GM20431 (cell line): ENCODE data around the gene CDC42EP5.

Experiments used
- in situ Hi-C: fragments of 300-500 bp; cut with MseI, MboI; formaldehyde crosslinking; loops from one replicate; pipeline ENCODE4 v1.15.0; 2020; ENCODE audit warnings: low sequenced_read_pairs; ENCODE audit not compliant: unreplicated experiment

Gene CDC42EP5

GRCh38 chr19:54463531-54464043, 9.5 kb downstream of the CDC42EP5 start, which contains the start of gene LENG9:
Gene LENG9, minus strand, starts transcription at chr19:54463778. Its CDS starts 252 bp downstream, at chr19:54463526.
- in situ Hi-C loops: no loop called here

- in situ Hi-C loops: no loop called here
Observed at GRCh38 chr19:54462655-54463530, 10.2 kb downstream of the CDC42EP5 start.

GRCh38 chr19:54462047-54462654, 10.9 kb downstream of the CDC42EP5 start:
- in situ Hi-C loops: no loop called here

- in situ Hi-C loops: no loop called here
Observed at GRCh38 chr19:54461613-54462012, 11.5 kb downstream of the CDC42EP5 start.

- in situ Hi-C loops: no loop called here
Observed at GRCh38 chr19:54461210-54461609, 11.9 kb downstream of the CDC42EP5 start.

- in situ Hi-C loops: no loop called here
Observed at GRCh38 chr19:54460230-54461005, 12.7 kb downstream of the CDC42EP5 start.

- in situ Hi-C loops: no loop called here
Observed at GRCh38 chr19:54459282-54460229, 13.5 kb downstream of the CDC42EP5 start.

- in situ Hi-C loops: no loop called here
Observed at GRCh38 chr19:54458648-54459281, 14.3 kb downstream of the CDC42EP5 start.

- in situ Hi-C loops: no loop called here
Observed at GRCh38 chr19:54457773-54458647, 15.1 kb downstream of the CDC42EP5 start.

GRCh38 chr19:54456423-54457373, 16.4 kb downstream of the CDC42EP5 start:
- in situ Hi-C loops: no loop called here

GRCh38 chr19:54455786-54456422, 17.2 kb downstream of the CDC42EP5 start:
- in situ Hi-C loops: no loop called here

- in situ Hi-C loops: no loop called here
Observed at GRCh38 chr19:54454781-54455675, 18.1 kb downstream of the CDC42EP5 start.

- in situ Hi-C loops: no loop called here
Observed at GRCh38 chr19:54453921-54454780, 18.9 kb downstream of the CDC42EP5 start.

GRCh38 chr19:54452626-54453025, 20.5 kb downstream of the CDC42EP5 start:
- in situ Hi-C loops: no loop called here

- in situ Hi-C loops: no loop called here
Observed at GRCh38 chr19:54451997-54452396, 21.1 kb downstream of the CDC42EP5 start.
